ENCODE results near the gene DHRS2.

DNA sequence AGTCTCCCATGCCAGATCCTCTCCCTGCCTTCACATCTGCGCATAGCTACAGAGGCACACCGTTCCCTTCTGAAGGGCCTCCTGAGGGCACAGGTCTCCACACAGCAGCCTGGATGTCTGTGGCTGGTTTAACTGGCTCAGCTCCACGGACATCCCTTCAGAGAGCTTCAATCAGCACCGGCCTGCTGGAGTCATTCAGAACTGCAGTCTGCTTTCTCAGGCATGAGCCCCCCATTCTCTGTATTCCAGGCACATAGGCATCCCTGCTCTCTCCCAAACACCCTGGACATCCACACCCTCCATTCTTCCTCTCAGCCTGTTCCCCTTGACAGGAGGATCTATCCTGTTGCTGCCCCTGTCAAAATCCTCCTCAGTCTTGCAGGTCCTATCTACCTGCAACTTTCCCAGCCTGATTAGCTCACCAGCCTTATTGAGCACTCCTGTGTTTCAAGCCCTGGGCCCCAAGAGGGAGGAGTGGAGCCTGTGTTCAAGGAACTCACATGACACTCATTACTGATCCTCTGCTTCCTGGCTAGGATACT, 2.9 kb upstream of the DHRS2 start:
- TF ChIP-seq, protein P1, sequence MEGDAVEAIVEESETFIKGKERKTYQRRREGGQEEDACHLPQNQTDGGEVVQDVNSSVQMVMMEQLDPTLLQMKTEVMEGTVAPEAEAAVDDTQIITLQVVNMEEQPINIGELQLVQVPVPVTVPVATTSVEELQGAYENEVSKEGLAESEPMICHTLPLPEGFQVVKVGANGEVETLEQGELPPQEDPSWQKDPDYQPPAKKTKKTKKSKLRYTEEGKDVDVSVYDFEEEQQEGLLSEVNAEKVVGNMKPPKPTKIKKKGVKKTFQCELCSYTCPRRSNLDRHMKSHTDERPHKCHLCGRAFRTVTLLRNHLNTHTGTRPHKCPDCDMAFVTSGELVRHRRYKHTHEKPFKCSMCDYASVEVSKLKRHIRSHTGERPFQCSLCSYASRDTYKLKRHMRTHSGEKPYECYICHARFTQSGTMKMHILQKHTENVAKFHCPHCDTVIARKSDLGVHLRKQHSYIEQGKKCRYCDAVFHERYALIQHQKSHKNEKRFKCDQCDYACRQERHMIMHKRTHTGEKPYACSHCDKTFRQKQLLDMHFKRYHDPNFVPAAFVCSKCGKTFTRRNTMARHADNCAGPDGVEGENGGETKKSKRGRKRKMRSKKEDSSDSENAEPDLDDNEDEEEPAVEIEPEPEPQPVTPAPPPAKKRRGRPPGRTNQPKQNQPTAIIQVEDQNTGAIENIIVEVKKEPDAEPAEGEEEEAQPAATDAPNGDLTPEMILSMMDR (IDR thresholded peaks at IDR 0.05; ENCODE audit: borderline replicate concordance, extremely low read depth, low read length, poor library complexity, severe bottlenecking): no peak
- no peak for TF ChIP-seq EZH2 (IDR thresholded peaks at IDR 0.05; ENCODE audit: borderline replicate concordance, low read depth, low read length, severe bottlenecking)

Data from DND-41 (cell line).